ENCODE measurements around the gene IFNAR1. TPM values are rescaled to one million over a fixed set of nuclear protein-coding genes. Genes with fewer than 3 reads are reported as not detected.

Gene IFNAR1
- total and polyA plus RNA-seq, 2 of the 4 experiments (the other 2 are of a cell fraction), result 7.8 to 9.9 TPM

DNA sequence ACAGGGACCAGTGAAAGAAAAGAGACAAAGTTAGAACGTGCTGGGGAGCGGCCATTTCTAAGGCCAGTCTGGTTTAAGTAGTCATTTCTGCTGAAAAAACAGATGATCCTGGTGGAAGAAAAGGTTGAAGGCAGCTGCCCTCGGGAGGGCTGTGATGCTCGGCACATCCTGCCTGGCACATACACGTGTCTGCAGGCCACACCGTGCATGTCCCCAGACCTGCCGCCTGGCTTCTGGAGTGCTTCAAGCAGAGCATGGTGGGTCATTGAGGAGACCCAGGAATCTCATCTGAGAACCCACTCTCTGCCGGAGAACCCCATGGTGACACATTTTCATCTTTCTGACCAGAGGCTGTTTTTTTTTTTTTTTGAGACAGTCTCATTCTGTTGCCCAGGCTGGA is 32.4 kb downstream of the IFNAR1 start:
- H3K27ac ChIP-seq (ENCODE audit: insufficient read depth, low read length), result no peak overlapping the region
- no peak overlapping the region for H2AFZ ChIP-seq (replicated peaks; ENCODE audit: low read length, poor library complexity)
- no peak overlapping the region for H3K4ac ChIP-seq (ENCODE audit: low read depth, low read length)
- H3K9ac ChIP-seq (ENCODE audit: low read depth, low read length), result no peak overlapping the region
- peaks cover 18% of the 10 kb centered on the region for H3K36me3 ChIP-seq (ENCODE audit: control insufficient read depth, insufficient read depth, low read length)
- intact Hi-C loops (cut with micrococcal nuclease) (no loop called here), in situ Hi-C loops (cut with MboI; ENCODE audit: low sequenced_read_pairs) (no loop called here), dilution Hi-C loops (cut with HindIII; ENCODE audit: low sequenced_read_pairs, unreplicated experiment) (no loop called here)
- H2BK5ac ChIP-seq (ENCODE audit: low read depth, low read length, poor library complexity, severe bottlenecking), result no peak overlapping the region
- TF ChIP-seq MXI1 (IDR thresholded peaks at IDR 0.05; ENCODE audit: borderline replicate concordance, low read depth, low read length) (no peak), RAD21 (IDR thresholded peaks at IDR 0.05; ENCODE audit: low read length) (no peak), POLR2A (IDR thresholded peaks at IDR 0.05; ENCODE audit: low read depth, low read length) (no peak), RFX5 (IDR thresholded peaks at IDR 0.05; ENCODE audit: low read depth, low read length) (no peak), FOS (IDR thresholded peaks at IDR 0.05; ENCODE audit: low read depth, low read length) (no peak), BHLHE40 (IDR thresholded peaks at IDR 0.05; ENCODE audit: low read depth, low read length) (no peak), SMC3 (IDR thresholded peaks at IDR 0.05; ENCODE audit: low read depth, low read length) (no peak), MAFK (IDR thresholded peaks at IDR 0.05; ENCODE audit: low read depth, low read length) (no peak), RCOR1 (IDR thresholded peaks at IDR 0.05; ENCODE audit: insufficient replicate concordance, low read length) (no peak), CEBPB (IDR thresholded peaks at IDR 0.05; ENCODE audit: low read depth, low read length) (no peak), MAZ (IDR thresholded peaks at IDR 0.05; ENCODE audit: borderline replicate concordance, low read depth, low read length) (no peak)
- TF ChIP-seq, protein P1, sequence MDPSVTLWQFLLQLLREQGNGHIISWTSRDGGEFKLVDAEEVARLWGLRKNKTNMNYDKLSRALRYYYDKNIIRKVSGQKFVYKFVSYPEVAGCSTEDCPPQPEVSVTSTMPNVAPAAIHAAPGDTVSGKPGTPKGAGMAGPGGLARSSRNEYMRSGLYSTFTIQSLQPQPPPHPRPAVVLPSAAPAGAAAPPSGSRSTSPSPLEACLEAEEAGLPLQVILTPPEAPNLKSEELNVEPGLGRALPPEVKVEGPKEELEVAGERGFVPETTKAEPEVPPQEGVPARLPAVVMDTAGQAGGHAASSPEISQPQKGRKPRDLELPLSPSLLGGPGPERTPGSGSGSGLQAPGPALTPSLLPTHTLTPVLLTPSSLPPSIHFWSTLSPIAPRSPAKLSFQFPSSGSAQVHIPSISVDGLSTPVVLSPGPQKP (IDR thresholded peaks at IDR 0.05; ENCODE audit: borderline replicate concordance, low read depth, low read length), result no peak
- TF ChIP-seq, protein P2, sequence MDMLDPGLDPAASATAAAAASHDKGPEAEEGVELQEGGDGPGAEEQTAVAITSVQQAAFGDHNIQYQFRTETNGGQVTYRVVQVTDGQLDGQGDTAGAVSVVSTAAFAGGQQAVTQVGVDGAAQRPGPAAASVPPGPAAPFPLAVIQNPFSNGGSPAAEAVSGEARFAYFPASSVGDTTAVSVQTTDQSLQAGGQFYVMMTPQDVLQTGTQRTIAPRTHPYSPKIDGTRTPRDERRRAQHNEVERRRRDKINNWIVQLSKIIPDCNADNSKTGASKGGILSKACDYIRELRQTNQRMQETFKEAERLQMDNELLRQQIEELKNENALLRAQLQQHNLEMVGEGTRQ (IDR thresholded peaks at IDR 0.05; ENCODE audit: low read depth, low read length), result no peak
- no peak overlapping the region for H3K23ac ChIP-seq (ENCODE audit: low read depth, low read length)
- no peak overlapping the region for H4K8ac ChIP-seq (ENCODE audit: low read depth in 2 of 2, low read length in 2 of 2)
- no peak overlapping the region for H2AK5ac ChIP-seq (ENCODE audit: low read depth, low read length)
- H3K18ac ChIP-seq (ENCODE audit: low read depth, low read length), result no peak overlapping the region
- H3K4me1 ChIP-seq (ENCODE audit: control insufficient read depth, insufficient read depth, low read length), result peaks cover 5% of the 10 kb centered on the region
- no peak overlapping the region for H3K4me3 ChIP-seq (ENCODE audit: insufficient read depth, low read depth, low read length)
- H3K4me2 ChIP-seq (ENCODE audit: low read depth, low read length), result no peak overlapping the region
- no peak overlapping the region for H2BK15ac ChIP-seq (ENCODE audit: low read depth, low read length)
- H2BK20ac ChIP-seq (ENCODE audit: low read depth, low read length), result no peak overlapping the region
- H2AK9ac ChIP-seq (replicated peaks; ENCODE audit: low read depth, low read length, poor library complexity), result no peak overlapping the region
- DNase-seq (no peak), ATAC-seq (ENCODE audit: low read depth) (no peak)
- no peak overlapping the region for H4K5ac ChIP-seq (ENCODE audit: low read depth, low read length)
- no peak overlapping the region for H3K14ac ChIP-seq (replicated peaks; ENCODE audit: low read depth, low read length)
- peaks cover 7% of the 10 kb centered on the region for H3K9me1 ChIP-seq (ENCODE audit: insufficient read depth, low read length)
- H3K27me3 ChIP-seq (ENCODE audit: control insufficient read depth, insufficient read depth, low read length), result no peaks in the 10 kb centered on the region
- CTCF ChIA-PET, result no interaction called here
- H4K20me1 ChIP-seq (ENCODE audit: insufficient read depth, low read length), result no peaks in the 10 kb centered on the region
- WGBS, 2 experiments (ENCODE audit: extremely low coverage in 2 of 2, insufficient read length in 1 of 2), result 91% methylated on average over 6 of the region's 8 CpGs; no CpG with 5 or more reads in 1 of the 2 experiments
- POLR2A ChIA-PET (ENCODE audit: unreplicated experiment), result no interaction called here
- no peak overlapping the region for H4K91ac ChIP-seq (ENCODE audit: insufficient read depth, low read depth, low read length)
- BruUV-seq (replicated peaks), result no TSS peak
- no peak overlapping the region for H2BK120ac ChIP-seq (ENCODE audit: low read depth, low read length)
- H3K56ac ChIP-seq (ENCODE audit: extremely low read depth, insufficient read depth, low read length), result no peak overlapping the region
- no peaks in the 10 kb centered on the region for H3K9me3 ChIP-seq (ENCODE audit: control insufficient read depth, insufficient read depth, low read length)
- H3K79me1 ChIP-seq (ENCODE audit: low read depth in 1 of 2, low read length in 2 of 2), result no peaks in the 10 kb centered on the region

All from IMR-90 (cell line).